ENCODE data around the gene DOK7.
"Not testable (repeated sequence)": the region's sequence is repeated elsewhere in the genome, so short reads cannot be mapped to it uniquely, and the experiment has no call there.

Gene DOK7

DNA sequence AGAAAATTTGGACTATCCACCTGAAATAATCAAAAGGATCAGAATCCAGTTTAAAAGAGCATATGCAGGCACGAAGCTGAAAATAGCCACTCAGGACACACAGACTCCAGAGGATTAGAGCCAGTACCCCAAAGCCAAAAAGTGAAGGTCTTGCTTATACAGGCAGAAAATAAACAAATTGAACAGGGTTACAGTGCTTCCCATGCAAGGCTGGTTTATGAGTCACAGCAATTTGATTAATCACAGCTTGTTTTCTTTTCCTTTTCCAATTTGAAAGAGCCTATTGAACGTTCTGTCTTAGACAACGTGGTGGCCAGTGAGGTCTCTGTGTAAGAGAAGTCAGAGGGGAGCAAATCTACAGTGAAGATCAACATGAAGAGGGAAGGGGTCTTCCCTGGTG, 11.2 kb upstream of the DOK7 start:
- TF ChIP-seq, protein P1, sequence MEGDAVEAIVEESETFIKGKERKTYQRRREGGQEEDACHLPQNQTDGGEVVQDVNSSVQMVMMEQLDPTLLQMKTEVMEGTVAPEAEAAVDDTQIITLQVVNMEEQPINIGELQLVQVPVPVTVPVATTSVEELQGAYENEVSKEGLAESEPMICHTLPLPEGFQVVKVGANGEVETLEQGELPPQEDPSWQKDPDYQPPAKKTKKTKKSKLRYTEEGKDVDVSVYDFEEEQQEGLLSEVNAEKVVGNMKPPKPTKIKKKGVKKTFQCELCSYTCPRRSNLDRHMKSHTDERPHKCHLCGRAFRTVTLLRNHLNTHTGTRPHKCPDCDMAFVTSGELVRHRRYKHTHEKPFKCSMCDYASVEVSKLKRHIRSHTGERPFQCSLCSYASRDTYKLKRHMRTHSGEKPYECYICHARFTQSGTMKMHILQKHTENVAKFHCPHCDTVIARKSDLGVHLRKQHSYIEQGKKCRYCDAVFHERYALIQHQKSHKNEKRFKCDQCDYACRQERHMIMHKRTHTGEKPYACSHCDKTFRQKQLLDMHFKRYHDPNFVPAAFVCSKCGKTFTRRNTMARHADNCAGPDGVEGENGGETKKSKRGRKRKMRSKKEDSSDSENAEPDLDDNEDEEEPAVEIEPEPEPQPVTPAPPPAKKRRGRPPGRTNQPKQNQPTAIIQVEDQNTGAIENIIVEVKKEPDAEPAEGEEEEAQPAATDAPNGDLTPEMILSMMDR (conservative IDR thresholded peaks at IDR 0.05; ENCODE audit: low read depth, low read length): no peak
- no peak overlapping the region for H3K4me3 ChIP-seq (ENCODE audit: low read depth, low read length)
- peak; percentile 44 for DNase-seq (ENCODE audit: low read depth)

DNA sequence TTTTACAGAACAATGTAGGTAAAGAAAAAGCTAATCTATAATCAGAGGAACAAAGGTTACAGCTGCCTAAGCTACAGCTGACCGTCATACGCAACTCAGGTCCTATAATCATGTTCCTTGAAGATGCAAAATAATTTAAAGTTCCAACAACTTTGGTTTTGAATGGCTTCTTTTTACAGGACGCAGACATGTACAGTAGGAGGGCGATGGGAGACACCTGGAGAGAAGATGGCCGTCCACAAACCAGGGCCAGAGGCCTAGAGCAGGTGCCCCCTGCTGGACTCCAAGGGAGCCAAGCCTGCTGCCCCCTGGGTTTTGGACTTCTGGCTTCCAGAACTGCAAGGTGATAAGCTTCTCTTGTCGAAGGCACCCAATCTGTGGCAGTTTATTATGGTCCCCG, 10.7 kb upstream of the DOK7 start:
- TF ChIP-seq, protein P1 (conservative IDR thresholded peaks at IDR 0.05; ENCODE audit: low read depth, low read length): peak; percentile 53
- H3K4me3 ChIP-seq (ENCODE audit: low read depth, low read length): no peak overlapping the region
- DNase-seq (ENCODE audit: low read depth): peak; percentile 16

DNA sequence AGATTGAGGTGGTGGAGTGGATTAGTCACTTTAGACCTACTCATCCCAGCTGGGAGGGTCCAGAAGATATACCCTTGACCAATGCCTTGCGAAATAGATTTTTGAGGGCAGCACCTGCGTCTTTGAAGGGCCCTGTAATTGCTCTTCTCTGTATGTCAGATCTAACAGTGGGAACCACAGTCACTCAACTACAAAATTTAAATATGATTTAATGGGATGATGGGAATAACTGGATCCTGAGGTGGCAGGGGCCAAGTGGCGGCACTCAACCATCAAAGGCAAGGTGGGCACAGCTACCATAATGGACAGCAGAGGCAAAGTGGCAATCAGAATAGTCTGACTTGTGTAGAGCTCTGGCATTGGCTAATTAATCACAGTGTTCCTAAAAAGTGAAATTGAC, 7.5 kb upstream of the DOK7 start:
- not testable (repeated sequence) for DNase-seq (ENCODE audit: low read depth); H3K4me3 ChIP-seq (ENCODE audit: low read depth, low read length)

DNA sequence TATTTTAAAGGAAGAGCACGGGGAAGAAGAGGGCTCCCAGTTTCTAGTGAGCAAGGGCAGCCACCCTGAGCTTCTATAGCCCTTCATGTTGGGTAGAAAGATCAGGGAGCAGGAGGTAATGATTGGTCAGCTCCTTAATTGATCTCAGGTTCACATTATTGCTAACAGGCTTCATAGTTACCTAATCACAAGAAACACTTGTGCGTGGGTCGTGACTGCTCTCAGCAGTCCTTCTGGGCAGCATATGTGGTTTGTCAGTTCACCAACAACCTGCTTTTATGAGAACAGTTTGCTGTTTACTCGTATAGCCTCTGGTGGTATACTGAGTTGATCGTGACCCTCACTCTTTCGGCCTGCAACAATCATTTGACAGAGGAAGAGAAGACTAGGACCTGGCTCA, 4.7 kb upstream of the DOK7 start:
- H3K4me3 ChIP-seq (ENCODE audit: low read depth, low read length): no peak overlapping the region
- TF ChIP-seq, protein P1 (conservative IDR thresholded peaks at IDR 0.05; ENCODE audit: low read depth, low read length): no peak
- DNase-seq (ENCODE audit: low read depth): no peak

DNA sequence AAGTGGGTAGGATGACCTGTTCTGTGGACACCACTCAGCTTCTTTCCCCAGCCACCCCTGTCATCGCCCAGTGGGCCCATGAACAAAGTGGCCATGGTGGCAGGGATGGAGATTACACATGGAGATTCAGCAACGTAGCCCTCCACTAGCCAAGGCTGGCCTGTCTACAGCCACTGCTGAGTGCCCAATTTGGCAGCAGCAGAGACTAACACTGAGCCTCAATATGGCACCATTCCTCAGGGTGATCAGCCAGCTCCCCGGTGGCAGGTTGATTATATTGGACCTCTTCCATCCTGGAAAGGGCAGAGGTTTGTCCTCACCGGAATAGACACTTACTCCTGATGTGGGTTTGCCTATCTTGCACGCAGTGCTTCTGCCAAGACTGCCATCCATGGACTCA, 4.0 kb upstream of the DOK7 start:
- not testable (repeated sequence) for H3K4me3 ChIP-seq (ENCODE audit: low read depth, low read length); DNase-seq (ENCODE audit: low read depth)

DNA sequence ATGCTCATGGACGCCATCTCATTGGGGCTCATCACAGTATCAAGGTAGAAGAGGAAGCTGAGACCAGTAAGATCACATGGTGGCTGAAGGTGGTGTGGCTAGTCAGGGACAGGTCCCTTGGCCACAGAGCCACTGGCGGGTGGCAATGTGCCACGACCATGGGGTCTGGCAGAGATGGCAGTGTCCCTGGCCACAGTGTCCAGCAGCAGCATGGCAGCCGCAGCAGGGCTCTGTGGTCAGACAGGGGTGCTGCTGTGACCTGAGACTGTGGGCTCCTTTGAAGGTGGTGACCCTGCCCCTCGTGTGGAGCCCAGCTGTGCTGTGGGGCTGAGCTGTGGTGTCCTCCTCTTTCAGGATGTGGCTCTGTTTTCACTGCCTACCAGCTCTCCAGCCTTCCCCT, 2.2 kb upstream of the DOK7 start:
- TF ChIP-seq, protein P1 (conservative IDR thresholded peaks at IDR 0.05; ENCODE audit: low read depth, low read length): no peak
- DNase-seq (ENCODE audit: low read depth): no peak
- no peak overlapping the region for H3K4me3 ChIP-seq (ENCODE audit: low read depth, low read length)

DNA sequence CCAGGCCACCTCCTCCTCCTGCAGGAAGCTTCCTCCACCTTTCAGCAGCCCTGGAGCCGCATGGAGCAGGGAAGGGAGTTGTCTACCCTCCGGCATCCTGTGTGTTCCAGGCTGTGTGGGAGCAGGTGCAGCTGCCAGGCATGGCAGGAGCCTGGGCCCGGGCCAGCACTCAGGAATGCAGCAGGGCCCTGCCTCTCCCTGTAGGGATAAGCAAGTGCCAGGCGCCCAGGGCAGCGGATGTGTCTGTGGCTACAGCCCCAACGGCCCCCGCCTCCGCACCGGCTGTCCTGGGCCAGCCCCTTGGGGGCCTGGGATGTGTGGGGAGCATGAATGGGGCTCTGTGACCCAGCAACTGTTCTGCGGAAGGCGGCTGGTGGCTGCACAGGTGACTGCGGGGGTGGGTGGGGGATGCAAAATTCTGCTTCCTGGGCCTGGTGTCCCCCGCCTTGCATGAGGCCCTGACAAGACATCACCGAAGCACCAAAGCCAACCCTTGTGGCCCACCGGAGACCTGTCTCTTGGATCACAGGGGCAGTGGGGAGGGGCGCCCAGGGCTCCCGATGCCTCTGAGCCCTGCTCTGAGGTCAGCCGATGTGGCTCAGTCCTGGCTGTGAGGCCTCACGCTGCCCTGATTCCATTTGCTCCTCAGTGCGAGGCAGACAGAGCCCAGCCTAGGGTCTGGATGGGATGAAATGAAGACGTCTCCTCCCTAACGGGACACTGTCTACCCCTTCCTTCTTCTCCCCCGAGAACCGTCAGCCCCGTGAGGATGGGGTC, 1.4 kb upstream of the DOK7 start:
- no peak for DNase-seq (ENCODE audit: low read depth)
- TF ChIP-seq, protein P1 (conservative IDR thresholded peaks at IDR 0.05; ENCODE audit: low read depth, low read length): no peak
- no peak overlapping the region for H3K4me3 ChIP-seq (ENCODE audit: low read depth, low read length)

DNA sequence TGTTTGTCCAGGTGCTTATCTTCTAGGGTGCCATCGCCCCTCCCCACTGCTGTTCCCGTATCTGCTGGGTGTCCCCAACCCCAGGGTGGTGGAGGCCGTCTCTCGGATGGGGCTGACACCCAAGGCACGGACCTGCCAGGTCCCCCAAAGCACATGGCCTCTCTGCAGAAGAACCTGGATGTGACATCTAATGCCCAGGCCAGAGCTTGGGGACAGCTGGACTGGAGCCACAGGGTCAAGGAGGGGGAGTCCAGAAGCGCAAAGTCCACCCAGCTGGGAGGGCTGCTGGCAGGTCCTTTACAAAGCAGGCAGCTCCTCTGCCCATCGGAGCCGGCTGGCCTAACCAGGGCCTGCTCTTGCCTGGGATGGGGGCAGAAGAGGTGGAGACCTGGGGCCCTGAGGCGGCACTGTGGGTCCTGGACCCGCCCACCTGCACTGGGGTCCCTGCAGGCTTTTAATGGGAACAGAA, 751 bp upstream of the DOK7 start:
- TF ChIP-seq, protein P1 (conservative IDR thresholded peaks at IDR 0.05; ENCODE audit: low read depth, low read length): no peak
- no peak for DNase-seq (ENCODE audit: low read depth)
- no peak overlapping the region for H3K4me3 ChIP-seq (ENCODE audit: low read depth, low read length)
